ENCODE measurements around the gene ROM1. TPM values are rescaled to one million over a fixed set of nuclear protein-coding genes. Genes with fewer than 3 reads are reported as not detected.
A peak's percentile ranks its signal among the peaks of the same experiment; 100 is the strongest.

Gene ROM1
- total and polyA plus RNA-seq, 7 experiments from 2014 or later, result 0.51 to 2.4 (median 1.8) TPM; not detected in 1

DNA sequence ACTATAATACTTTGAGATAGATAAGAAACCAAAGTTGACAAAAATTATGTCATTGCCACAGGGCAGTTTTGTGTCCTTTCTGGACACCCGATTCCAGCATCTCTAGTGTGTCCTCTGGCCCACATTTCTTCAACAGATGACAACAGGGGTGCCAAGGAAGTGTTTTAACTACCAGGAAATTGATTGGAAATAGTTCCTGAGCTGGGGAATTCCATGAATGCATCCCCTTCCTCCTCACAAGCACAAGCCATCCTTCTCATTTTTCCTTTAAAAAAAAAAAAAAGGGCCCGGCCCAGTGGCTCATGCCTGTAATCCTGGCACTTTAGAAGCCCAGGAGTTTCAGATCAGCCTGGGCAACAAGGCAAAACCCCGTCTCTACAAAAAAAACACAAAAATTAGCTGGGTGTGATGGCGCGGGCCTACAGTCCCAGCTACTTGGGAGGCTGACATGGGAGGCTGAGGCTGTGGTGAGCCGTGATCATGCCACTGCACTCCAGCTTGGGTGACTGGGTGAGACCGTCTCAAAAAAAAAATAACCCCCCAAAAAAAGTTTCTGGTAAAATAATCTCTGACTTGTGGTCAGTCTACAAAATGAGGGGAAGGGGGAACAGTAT is 9.5 kb downstream of the ROM1 start:
- ChIA-PET POLR2A (interaction anchor here (0.6 to 10.0 kb wide), 21 partner anchors 12 to 1621 kb away, joined by 3 to 94 read pairs (median 10); partner anchors contain the start of genes C11orf98, CSKMT, EEF1G and EML3), CTCF (interaction anchor here (0.6 to 1.8 kb wide), 6 partner anchors 11 to 285 kb away, joined by 3 to 9 read pairs (median 4); no protein-coding TSS in a partner anchor)
- Mint-ChIP-seq H3K4me1 (peaks cover 13 to 29% (median 27%) of the 10 kb centered on the region in 7 donors), H3K4me3 (peak overlapping the region; percentile 85 to 99 (median 92)), H3K27ac (peak overlapping the region; percentile 92 to 99 (median 96)), H3K27me3 (no peaks in the 10 kb centered on the region), H3K9me3 (peaks cover 0 to 2% (median 0%) of the 10 kb centered on the region in 11 donors), H3K36me3 (peaks cover 14 to 34% (median 19%) of the 10 kb centered on the region in 5 donors)
- DNase-seq, result no peak
- Histone ChIP-seq H3K27me3 (ENCODE audit: control insufficient read depth in 2 of 2, insufficient read depth in 2 of 2, low read length in 2 of 2) (no peaks in the 10 kb centered on the region), H3K4me1 (ENCODE audit: control insufficient read depth in 2 of 2, insufficient read depth in 2 of 2, low read length in 2 of 2) (peaks cover 11% of the 10 kb centered on the region in 2 donors), H3K9me3 (ENCODE audit: control insufficient read depth in 2 of 3, low read length in 3 of 3) (no peaks in the 10 kb centered on the region), H3K4me3 (ENCODE audit: low read length) (no peak overlapping the region), H3K27ac (ENCODE audit: low read depth, low read length) (peak overlapping the region; percentile 92), H3K36me3 (ENCODE audit: control insufficient read depth in 2 of 3, insufficient read depth in 3 of 3, low read length in 3 of 3) (peaks cover 0 to 30% (median 13%) of the 10 kb centered on the region in 3 experiments)
- no peak for ATAC-seq
- intact Hi-C loops (cut with micrococcal nuclease), result loop anchor here (1.0 to 2.0 kb wide), 8 partner anchors 10 to 50 kb away; partner anchors contain the start of genes C11orf98 (in 2 of the 2), CSKMT (in 2 of the 2), EML3 (in 2 of the 2) and GANAB (in 2 of the 2)

- H3K27ac Mint-ChIP-seq, result peak overlapping the region in 5 of 9 donors; percentile 20 to 83 (median 67)
- H3K36me3 ChIP-seq (ENCODE audit: control insufficient read depth in 2 of 3, insufficient read depth in 3 of 3, low read length in 3 of 3), result peaks cover 15 to 80% (median 40%) of the 10 kb centered on the region in 3 experiments
- no peaks in the 10 kb centered on the region for H3K9me3 ChIP-seq (ENCODE audit: control insufficient read depth in 2 of 3, low read length in 3 of 3)
- no peak overlapping the region for H3K27ac ChIP-seq (ENCODE audit: low read depth, low read length)
- ChIA-PET CTCF (interaction anchor here (1.8 kb wide), 1 partner anchor 35 kb away, joined by 5 read pairs; no protein-coding TSS in a partner anchor), POLR2A (interaction anchor here (0.9 to 2.6 kb wide), 6 partner anchors 8 to 37 kb away, joined by 4 to 14 read pairs (median 10); partner anchors contain the start of genes C11orf98, CSKMT and GANAB)
- H3K9me3 Mint-ChIP-seq, result peaks cover 0 to 3% (median 0%) of the 10 kb centered on the region in 11 donors
- no peak overlapping the region for H3K4me3 ChIP-seq (ENCODE audit: low read length)
- DNase-seq (no peak), ATAC-seq (peak; percentile 46)
- no peak overlapping the region for H3K4me3 Mint-ChIP-seq
- no peaks in the 10 kb centered on the region for H3K27me3 ChIP-seq (ENCODE audit: control insufficient read depth in 2 of 2, insufficient read depth in 2 of 2, low read length in 2 of 2)
- H3K27me3 Mint-ChIP-seq, result no peaks in the 10 kb centered on the region
- peaks cover 26 to 59% (median 39%) of the 10 kb centered on the region in 5 donors for H3K36me3 Mint-ChIP-seq
- no peaks in the 10 kb centered on the region for H3K4me1 ChIP-seq (ENCODE audit: control insufficient read depth in 2 of 2, insufficient read depth in 2 of 2, low read length in 2 of 2)
- intact Hi-C loops (cut with micrococcal nuclease), result no loop called here
- peaks cover 0 to 24% (median 3%) of the 10 kb centered on the region in 7 donors for H3K4me1 Mint-ChIP-seq
These were observed 14.7 kb downstream of the ROM1 start for GRCh38 chr11:62627713-62628112.

DNA sequence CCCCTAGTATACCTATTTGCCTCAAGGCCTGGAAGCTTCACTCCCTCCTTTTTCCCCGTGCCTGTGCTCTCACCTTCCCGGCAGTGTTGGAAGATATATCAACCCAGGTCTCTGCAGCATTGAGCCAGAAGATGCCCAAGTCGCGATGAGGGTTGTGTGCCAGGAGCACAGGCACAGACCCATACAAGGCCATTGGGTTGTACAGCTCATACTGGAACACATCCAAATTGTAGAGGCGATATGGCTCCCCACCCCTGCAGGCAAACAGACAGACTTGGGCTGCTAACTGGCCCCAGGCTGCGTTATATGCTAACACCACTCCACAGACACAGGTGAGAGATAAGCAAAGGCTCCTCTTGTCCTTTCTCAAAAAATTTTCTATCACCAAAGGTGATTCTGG is 19.4 kb downstream of the ROM1 start:
- CTCF ChIA-PET, result no interaction called here

GRCh38 chr11:62644220-62644619 is 31.2 kb downstream of the ROM1 start:
- H3K27me3 ChIP-seq (ENCODE audit: control insufficient read depth in 2 of 2, insufficient read depth in 2 of 2, low read length in 2 of 2), result no peaks in the 10 kb centered on the region
- no peak overlapping the region for H3K27ac ChIP-seq (ENCODE audit: low read depth, low read length)
- ChIA-PET CTCF (interaction anchor here (0.6 kb wide), 1 partner anchor 102 kb away, joined by 3 read pairs; no protein-coding TSS in a partner anchor), POLR2A (interaction anchor here (0.6 to 21.6 kb wide), 15 partner anchors 9 to 1627 kb away, joined by 3 to 332 read pairs (median 7); partner anchors contain the start of genes B3GAT3, BSCL2, C11orf98 and CSKMT)
- H3K9me3 ChIP-seq (ENCODE audit: control insufficient read depth in 2 of 3, low read length in 3 of 3), result no peaks in the 10 kb centered on the region
- Mint-ChIP-seq H3K4me3 (peak overlapping the region; percentile 7 to 99 (median 52)), H3K9me3 (peaks cover 0 to 4% (median 0%) of the 10 kb centered on the region in 11 donors), H3K36me3 (peaks cover 4 to 28% (median 10%) of the 10 kb centered on the region in 5 donors), H3K27ac (peak overlapping the region in 6 of 9 donors; percentile 42 to 75 (median 62)), H3K27me3 (no peaks in the 10 kb centered on the region), H3K4me1 (peaks cover 18 to 54% (median 45%) of the 10 kb centered on the region in 7 donors)
- peaks cover 4 to 33% (median 5%) of the 10 kb centered on the region in 3 experiments for H3K36me3 ChIP-seq (ENCODE audit: control insufficient read depth in 2 of 3, insufficient read depth in 3 of 3, low read length in 3 of 3)
- H3K4me3 ChIP-seq (ENCODE audit: low read length), result no peak overlapping the region
- DNase-seq, result no peak
- peaks cover 10 to 41% of the 10 kb centered on the region in 2 donors for H3K4me1 ChIP-seq (ENCODE audit: control insufficient read depth in 2 of 2, insufficient read depth in 2 of 2, low read length in 2 of 2)
- intact Hi-C loops (cut with micrococcal nuclease), result no loop called here
- ATAC-seq, result no peak

More for the DNA sequence above, 19.4 kb downstream of the ROM1 start:
- Histone ChIP-seq H3K27me3 (ENCODE audit: control insufficient read depth in 2 of 2, insufficient read depth in 2 of 2, low read length in 2 of 2) (no peaks in the 10 kb centered on the region), H3K9me3 (ENCODE audit: control insufficient read depth in 2 of 3, low read length in 3 of 3) (no peaks in the 10 kb centered on the region), H3K4me3 (ENCODE audit: low read length) (no peak overlapping the region), H3K36me3 (ENCODE audit: control insufficient read depth in 2 of 3, insufficient read depth in 3 of 3, low read length in 3 of 3) (peaks cover 27 to 79% (median 55%) of the 10 kb centered on the region in 3 experiments), H3K4me1 (ENCODE audit: control insufficient read depth in 2 of 2, insufficient read depth in 2 of 2, low read length in 2 of 2) (peaks cover 0 to 14% of the 10 kb centered on the region in 2 donors), H3K27ac (ENCODE audit: low read depth, low read length) (peak overlapping the region; percentile 42)
- DNase-seq, result no peak
- ATAC-seq, result no peak
- H3K27ac Mint-ChIP-seq, result peak overlapping the region in 8 of 9 donors; percentile 46 to 87 (median 64)
- H3K27me3 Mint-ChIP-seq, result no peaks in the 10 kb centered on the region
- peaks cover 0 to 1% (median 0%) of the 10 kb centered on the region in 11 donors for H3K9me3 Mint-ChIP-seq
- peaks cover 14 to 68% (median 45%) of the 10 kb centered on the region in 5 donors for H3K36me3 Mint-ChIP-seq
- intact Hi-C loops (cut with micrococcal nuclease), result no loop called here
- H3K4me1 Mint-ChIP-seq, result peaks cover 16 to 41% (median 28%) of the 10 kb centered on the region in 7 donors
- POLR2A ChIA-PET, result interaction anchor here (1.0 to 21.6 kb wide), 5 partner anchors 14 to 209 kb away, joined by 3 to 332 read pairs (median 4); partner anchors contain the start of genes C11orf98, CSKMT, GANAB and INTS5
- no peak overlapping the region for H3K4me3 Mint-ChIP-seq

DNA sequence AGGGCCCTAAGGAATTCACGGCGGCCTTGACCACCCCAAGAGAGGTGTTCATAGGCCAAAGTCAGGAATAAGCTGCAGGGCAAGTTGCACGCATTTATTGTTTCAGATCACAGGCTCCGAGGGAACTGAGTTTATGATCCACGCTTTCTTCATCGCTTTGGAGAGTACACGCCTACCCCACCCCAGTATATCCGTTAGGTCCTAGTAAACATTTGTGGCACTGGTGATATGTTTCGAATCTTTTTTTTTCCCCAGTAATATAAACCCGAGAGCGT is 32.6 kb downstream of the ROM1 start:
- Histone ChIP-seq H3K36me3 (ENCODE audit: control insufficient read depth in 2 of 3, insufficient read depth in 3 of 3, low read length in 3 of 3) (peaks cover 0 to 37% (median 4%) of the 10 kb centered on the region in 3 experiments), H3K27ac (ENCODE audit: low read depth, low read length) (peak overlapping the region; percentile 97), H3K27me3 (ENCODE audit: control insufficient read depth in 2 of 2, insufficient read depth in 2 of 2, low read length in 2 of 2) (no peaks in the 10 kb centered on the region), H3K9me3 (ENCODE audit: control insufficient read depth in 2 of 3, low read length in 3 of 3) (no peaks in the 10 kb centered on the region), H3K4me3 (ENCODE audit: low read length) (peak overlapping the region; percentile 84), H3K4me1 (ENCODE audit: control insufficient read depth in 2 of 2, insufficient read depth in 2 of 2, low read length in 2 of 2) (peaks cover 6 to 30% of the 10 kb centered on the region in 2 donors)
- H3K4me1 Mint-ChIP-seq, result peaks cover 10 to 46% (median 40%) of the 10 kb centered on the region in 7 donors
- CTCF ChIA-PET, result interaction anchor here (0.7 to 0.8 kb wide), 3 partner anchors 19 to 211 kb away, joined by 3 read pairs; partner anchors contain the start of genes C11orf98 and CSKMT
- POLR2A ChIA-PET, result interaction anchor here (0.6 to 21.6 kb wide), 21 partner anchors 9 to 1622 kb away, joined by 3 to 332 read pairs (median 7); partner anchors contain the start of genes B3GAT3, BSCL2, C11orf98 and CSKMT
- ATAC-seq (no peak), DNase-seq (peak in 1 of 9 donors; percentile 23)
- peak overlapping the region; percentile 92 to 98 (median 96) for H3K27ac Mint-ChIP-seq
- H3K9me3 Mint-ChIP-seq, result peaks cover 0 to 2% (median 0%) of the 10 kb centered on the region in 11 donors
- H3K4me3 Mint-ChIP-seq, result peak overlapping the region; percentile 94 to 99 (median 98)
- H3K27me3 Mint-ChIP-seq, result no peaks in the 10 kb centered on the region
- H3K36me3 Mint-ChIP-seq, result peaks cover 0 to 23% (median 4%) of the 10 kb centered on the region in 5 donors
- intact Hi-C loops (cut with micrococcal nuclease), result loop anchor here in 1 of 2 donors (1.0 kb wide), 1 partner anchor 8 kb away; the partner anchor contains the start of gene INTS5
